GM12878 (cell line): ENCODE measurements around the gene C19orf33. TPM values are rescaled to one million over a fixed set of nuclear protein-coding genes. Genes with fewer than 3 reads are reported as not detected.

Experiments
- ATAC-seq: fragments of 200-7000 bp; cut with Tn5 transposase; 3 replicates; pipeline ENCODE4 v1.9.1; 2020; ENCODE audit warnings: mild to moderate bottlenecking, moderate library complexity
- BruUV-seq: library from RNA; stranded (reverse); fragments of 400-500 nt; replicated peaks from 2 replicates; lab custom pipeline; 2021; lab: Mats Ljungman, UMichigan
- CTCF ChIA-PET: fragments of 300-600 bp; sonication (Branson Sonifier 250); formaldehyde crosslinking; extraction: SDS; loops from one replicate; lab custom pipeline; 2021; ENCODE audit warnings: inconsistent platforms; lab: Yijun Ruan, JAX
- POLR2A ChIA-PET: fragments of 350-600 bp; formaldehyde crosslinking; extraction: SDS; loops from one replicate; lab custom pipeline; 2021; ENCODE audit warnings: inconsistent platforms; lab: Charles Lee
- RAD21 ChIA-PET: fragments of 300-600 bp; sonication (Branson Sonifier 250); formaldehyde crosslinking; loops from one replicate; lab custom pipeline; 2023; ENCODE audit warnings: antibody characterized with exemption; ENCODE audit not compliant: unreplicated experiment; lab: Charles Lee
- SMC1A ChIA-PET: fragments of 300-600 bp; sonication (Branson Sonifier 250); formaldehyde crosslinking; loops from one replicate; lab custom pipeline; 2023; ENCODE audit not compliant: unreplicated experiment, uncharacterized antibody; lab: Charles Lee
- DNase-seq: peaks from one replicate; pipeline ENCODE4 v3.0.0-alpha.2; 2011; ENCODE audit warnings: low read depth, low spot score
- FAIRE-seq: peaks from 3 replicates; lab custom pipeline; 2011; peaks lifted over from hg19 to GRCh38; lab: Jason Lieb, UNC
- H2AFZ ChIP-seq: 2 replicates; pipeline ENCODE4 v1.6.0; 2011; ENCODE audit warnings: low read depth, low read length, control low read depth; ENCODE audit not compliant: control insufficient read depth
- H3K27ac ChIP-seq: 2 replicates; pipeline ENCODE4 v1.5.1; 2011; ENCODE audit warnings: control low read depth; ENCODE audit not compliant: control insufficient read depth, insufficient read depth
- H3K27me3 ChIP-seq, 2 experiments: replicated peaks in 1 of 2; 2 replicates each; pipeline versions ENCODE4 v1.6.0 to v1.6.1; 2011; ENCODE audit warnings: low read length in 1 of 2; ENCODE audit not compliant: control insufficient read depth in 2 of 2, insufficient read depth in 2 of 2
- H3K36me3 ChIP-seq, 2 experiments: 2 replicates each; pipeline ENCODE4 v1.5.1; 2011; ENCODE audit warnings: low read length in 1 of 2; ENCODE audit not compliant: control insufficient read depth in 2 of 2, insufficient read depth in 2 of 2
- H3K4me1 ChIP-seq: 2 replicates; pipeline ENCODE4 v1.6.1; 2011; ENCODE audit warnings: mild to moderate bottlenecking, low read length, moderate library complexity, mixed read lengths; ENCODE audit not compliant: control insufficient read depth, insufficient read depth
- H3K4me2 ChIP-seq: 2 replicates; pipeline ENCODE4 v1.6.0; 2011; ENCODE audit warnings: control low read depth; ENCODE audit not compliant: control insufficient read depth, insufficient read depth
- H3K4me3 ChIP-seq: fragments of 200-600 bp; sonication (generic); 2 replicates; pipeline ENCODE4 v1.5.1; 2016
- H3K79me2 ChIP-seq: 2 replicates; pipeline ENCODE4 v1.6.0; 2011; ENCODE audit warnings: low read length; ENCODE audit not compliant: control insufficient read depth, insufficient read depth
- H3K9ac ChIP-seq: 2 replicates; pipeline ENCODE4 v1.8.0; 2011; ENCODE audit warnings: low read length, control low read depth, mixed read lengths; ENCODE audit not compliant: control insufficient read depth, insufficient read depth
- H3K9me3 ChIP-seq: replicated peaks from 3 replicates; pipeline ENCODE4 v1.5.1; 2011; ENCODE audit warnings: mild to moderate bottlenecking, low read length; ENCODE audit not compliant: control insufficient read depth, insufficient read depth
- H4K20me1 ChIP-seq: 2 replicates; pipeline ENCODE4 v1.6.0; 2011; ENCODE audit not compliant: control insufficient read depth, insufficient read depth
- CEBPB ChIP-seq, 2 experiments: fragments of 150-350 bp in 1 of 2; IDR thresholded peaks; 2 replicates each; pipeline ENCODE4 v1.6.1; 2012 to 2014; ENCODE audit warnings: low read depth in 2 of 2, low read length in 2 of 2, borderline replicate concordance in 1 of 2, inconsistent platforms in 1 of 2
- FOXK2 ChIP-seq: fragments of 450-650 bp; IDR thresholded peaks from 2 replicates; pipeline ENCODE4 v1.6.1; 2017; ENCODE audit warnings: mild to moderate bottlenecking, moderate library complexity
- GATAD2B ChIP-seq: fragments of 450-650 bp; conservative IDR thresholded peaks from 2 replicates; pipeline ENCODE4 v1.6.1; 2017; ENCODE audit warnings: low read depth, mild to moderate bottlenecking, moderate library complexity
- NRF1 ChIP-seq: conservative IDR thresholded peaks from 2 replicates; pipeline ENCODE4 v1.6.1; 2011; ENCODE audit warnings: mild to moderate bottlenecking, low read depth, low read length, improper control_type of control experiment
- POLR2A ChIP-seq: IDR thresholded peaks from 2 replicates; pipeline ENCODE4 v1.6.1; 2011; ENCODE audit warnings: low read depth, mild to moderate bottlenecking, low read length
- RELA ChIP-seq: fragments of 450-650 bp; IDR thresholded peaks from 2 replicates; pipeline ENCODE4 v1.8.0; 2014; ENCODE audit warnings: borderline replicate concordance; ENCODE audit not compliant: partially characterized antibody
- RFX5 ChIP-seq: IDR thresholded peaks from 2 replicates; pipeline ENCODE4 v1.6.1; 2011; ENCODE audit warnings: low read depth, low read length, improper control_type of control experiment
- STAT1 ChIP-seq: fragments of 450-650 bp; conservative IDR thresholded peaks from 2 replicates; pipeline ENCODE4 v1.6.1; 2014; ENCODE audit warnings: antibody characterized with exemption, mild to moderate bottlenecking
- ZBTB33 ChIP-seq: fragments of 450-650 bp; IDR thresholded peaks from 2 replicates; pipeline ENCODE4 v1.6.1; 2017; ENCODE audit warnings: mild to moderate bottlenecking
- ZNF24 ChIP-seq: fragments of 450-650 bp; IDR thresholded peaks from 2 replicates; pipeline ENCODE4 v1.6.1; 2017; ENCODE audit warnings: antibody characterized with exemption, mild to moderate bottlenecking
- ZNF274 ChIP-seq: IDR thresholded peaks from one replicate; pipeline ENCODE4 v1.8.0; 2011; ENCODE audit not compliant: insufficient read length, insufficient read depth
- WGBS: methylation state at CpG from one replicate; pipeline ENCODE4 v1.1.6; 2016; ENCODE audit warnings: low lambda C conversion rate; ENCODE audit not compliant: insufficient replicate concordance, insufficient coverage; ENCODE audit errors: missing lambda C conversion rate; 5-methylcytosine and 5-hydroxymethylcytosine counted together
- in situ Hi-C: fragments of 300-500 bp; cut with MboI; formaldehyde crosslinking; loops from 9 replicates; pipeline ENCODE4 v1.14.3; 2018; ENCODE audit warnings: mixed read lengths
- intact Hi-C: fragments of 100-400 bp; cut with micrococcal nuclease; formaldehyde crosslinking; loops from one replicate; pipeline ENCODE4 v1.14.2; 2022; ENCODE audit not compliant: unreplicated experiment
- polyA plus RNA-seq, 11 experiments: library from polyadenylated mRNA; depleted of rRNA in 4 of 11; unstranded in 6 of 11; stranded (reverse) in 5 of 11; fragments of >200 nt; fragmentation: Nextera tagmentation in 4 of 11; fragmentation: Illumina TruSeq in 1 of 11; extraction: Ambion mirVana in 4 of 11; extraction: Trizol in 1 of 11; gene quantifications; 1 replicate in 1 of 11; 2 replicates in 10 of 11; pipeline versions ENCODE4 v1.2.1 to v1.2.3, GENCODE V29; 2011 to 2016; ENCODE audit warnings: inconsistent platforms in 2 of 11, missing spikeins in 2 of 11, low read depth in 1 of 11
- total RNA-seq, 4 experiments: library from RNA; depleted of rRNA in 3 of 4; stranded (reverse); fragments of >200 nt in 3 of 4; fragmentation: Illumina TruSeq in 1 of 4; extraction: Trizol in 1 of 4; gene quantifications; 2 replicates each; pipeline versions ENCODE4 v1.2.1 to v1.2.3, GENCODE V29; 2013 to 2021
- TF ChIP-seq, protein P1 (sequence below): IDR thresholded peaks from 2 replicates; pipeline ENCODE4 v1.6.1; 2012; ENCODE audit warnings: low read depth, low read length, improper control_type of control experiment

Gene C19orf33
- total and polyA plus RNA-seq, 10 of the 15 experiments (the other 5 are each of a cell fraction or from before 2014, with no cell fraction given): 0.28 to 0.45 TPM; not detected in 8

- H3K4me2 ChIP-seq: peak overlapping the region; percentile 56; the same call in 1 of the 2 replicates
- TF ChIP-seq RFX5 (no peak), ZBTB33 (no peak), ZNF24 (no peak), FOXK2 (no peak), POLR2A (no peak), GATAD2B (no peak), NRF1 (no peak), STAT1 (no peak), CEBPB (IDR thresholded peaks at IDR 0.05; ENCODE audit: borderline replicate concordance in 1 of 2, low read depth in 2 of 2, low read length in 2 of 2) (no peak), ZNF274 (no peak), RELA (no peak)
- TF ChIP-seq, protein P1, sequence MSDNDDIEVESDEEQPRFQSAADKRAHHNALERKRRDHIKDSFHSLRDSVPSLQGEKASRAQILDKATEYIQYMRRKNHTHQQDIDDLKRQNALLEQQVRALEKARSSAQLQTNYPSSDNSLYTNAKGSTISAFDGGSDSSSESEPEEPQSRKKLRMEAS: no peak
- H3K4me1 ChIP-seq: peaks cover 3% of the 10 kb centered on the region; the same call in 1 of the 2 replicates
- POLR2A ChIA-PET: no interaction called here
- no TSS peak for BruUV-seq
- H3K4me3 ChIP-seq: no peak overlapping the region; the same call in 1 of the 2 replicates
- no peak for DNase-seq
- RAD21 ChIA-PET: no interaction called here
- 3% methylated on average over 11 of the region's 11 CpGs for WGBS
- H3K36me3 ChIP-seq: no peaks in the 10 kb centered on the region
- H3K27ac ChIP-seq: no peak overlapping the region
- H3K9ac ChIP-seq: no peak overlapping the region
- peak overlapping the region; percentile 79 for H2AFZ ChIP-seq
- no peaks in the 10 kb centered on the region for H3K9me3 ChIP-seq
- intact Hi-C loops: loop anchor here (5.0 kb wide), 1 partner anchor 75 kb away; no protein-coding TSS in a partner anchor
- in situ Hi-C loops: no loop called here
- no peaks in the 10 kb centered on the region; a peak in 2 of 4 replicates for H3K27me3 ChIP-seq
- no peak for ATAC-seq
- SMC1A ChIA-PET: no interaction called here
- H3K79me2 ChIP-seq: peaks cover 4% of the 10 kb centered on the region
- no peaks in the 10 kb centered on the region for H4K20me1 ChIP-seq
- CTCF ChIA-PET: no interaction called here
- no peak for FAIRE-seq
Observed at GRCh38 chr19:38317104-38317612, 13.1 kb downstream of the C19orf33 start.
